Uterus (tissue), 2 donors: ENCODE data around the gene STAT1.

Experiments used
- POLR2A ChIP-seq, 2 donors: fragments of 450-650 bp; IDR thresholded peaks; one replicate each; pipeline ENCODE4 v1.6.1; 2016; ENCODE audit warnings: antibody characterized with exemption in 2 of 2, mild to moderate bottlenecking in 1 of 2, moderate library complexity in 1 of 2
- TF ChIP-seq, protein P1 (sequence below), 4 experiments: fragments of 200-600 bp in 2 of 4; fragments of 450-650 bp in 2 of 4; sonication (generic) in 2 of 4; IDR thresholded peaks; one replicate each; pipeline ENCODE4 v1.5.1; 2016 to 2019; ENCODE audit warnings: antibody characterized with exemption in 4 of 4, mild to moderate bottlenecking in 2 of 4, moderate library complexity in 1 of 4

DNA sequence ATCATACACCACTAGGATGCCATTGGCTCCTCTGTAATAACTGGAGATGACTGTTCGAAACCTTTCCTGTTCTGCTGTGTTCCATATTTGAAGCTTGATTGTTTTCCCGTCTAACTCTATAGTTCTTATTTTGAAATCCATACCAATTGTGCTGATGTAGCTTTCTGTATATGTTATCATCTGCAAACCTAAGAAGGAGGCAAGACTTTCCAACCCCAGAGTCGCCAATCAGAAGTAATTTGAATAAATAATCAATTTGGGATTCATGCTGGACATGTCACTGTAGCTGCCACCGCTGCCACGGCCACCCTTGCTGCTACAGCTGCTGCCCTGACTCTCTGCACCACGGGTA, 20.7 kb downstream of the STAT1 start:
- no peak for TF ChIP-seq POLR2A (IDR thresholded peaks at IDR 0.05)
- TF ChIP-seq, protein P1, sequence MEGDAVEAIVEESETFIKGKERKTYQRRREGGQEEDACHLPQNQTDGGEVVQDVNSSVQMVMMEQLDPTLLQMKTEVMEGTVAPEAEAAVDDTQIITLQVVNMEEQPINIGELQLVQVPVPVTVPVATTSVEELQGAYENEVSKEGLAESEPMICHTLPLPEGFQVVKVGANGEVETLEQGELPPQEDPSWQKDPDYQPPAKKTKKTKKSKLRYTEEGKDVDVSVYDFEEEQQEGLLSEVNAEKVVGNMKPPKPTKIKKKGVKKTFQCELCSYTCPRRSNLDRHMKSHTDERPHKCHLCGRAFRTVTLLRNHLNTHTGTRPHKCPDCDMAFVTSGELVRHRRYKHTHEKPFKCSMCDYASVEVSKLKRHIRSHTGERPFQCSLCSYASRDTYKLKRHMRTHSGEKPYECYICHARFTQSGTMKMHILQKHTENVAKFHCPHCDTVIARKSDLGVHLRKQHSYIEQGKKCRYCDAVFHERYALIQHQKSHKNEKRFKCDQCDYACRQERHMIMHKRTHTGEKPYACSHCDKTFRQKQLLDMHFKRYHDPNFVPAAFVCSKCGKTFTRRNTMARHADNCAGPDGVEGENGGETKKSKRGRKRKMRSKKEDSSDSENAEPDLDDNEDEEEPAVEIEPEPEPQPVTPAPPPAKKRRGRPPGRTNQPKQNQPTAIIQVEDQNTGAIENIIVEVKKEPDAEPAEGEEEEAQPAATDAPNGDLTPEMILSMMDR (IDR thresholded peaks at IDR 0.05), result no peak
